SK-N-SH (cell line): Measurements from ENCODE around the gene ADGRG2. TPM values are rescaled to one million over a fixed set of nuclear protein-coding genes. Genes with fewer than 3 reads are reported as not detected.

Experiments
- CTCF ChIA-PET: fragments of 300-600, 350-600 bp; formaldehyde crosslinking; extraction: SDS; loops from one replicate; lab custom pipeline; 2021; lab: Yijun Ruan, JAX
- POLR2A ChIA-PET: fragments of 350-600 bp; sonication (Branson Sonifier 250); formaldehyde crosslinking; extraction: SDS; loops from one replicate; lab custom pipeline; 2020; ENCODE audit warnings: antibody characterized with exemption, inconsistent platforms; lab: Yijun Ruan, JAX
- DNase-seq: peaks from one replicate; pipeline ENCODE4 v3.0.0; 2012
- H2AFZ ChIP-seq: fragments of 200-600 bp; sonication (generic); 2 replicates; pipeline ENCODE4 v1.8.1; 2016; ENCODE audit warnings: antibody characterized with exemption, mild to moderate bottlenecking, low read depth
- H3F3A ChIP-seq: fragments of 200-600 bp; sonication (generic); replicated peaks from 2 replicates; pipeline ENCODE3; 2016; ENCODE audit warnings: antibody characterized with exemption, mild to moderate bottlenecking; ENCODE audit not compliant: insufficient read depth
- H3K27ac ChIP-seq, 2 experiments: fragments of 200-500 bp in 1 of 2; fragments of 200-600 bp in 1 of 2; sonication (Bioruptor generic) in 1 of 2; sonication (generic), shearing (Covaris generic) in 1 of 2; 2 replicates each; pipeline versions ENCODE4 v1.5.1 to v1.6.1; 2014 to 2016; ENCODE audit warnings: low read depth in 2 of 2, inconsistent platforms in 1 of 2, low read length in 1 of 2, mild to moderate bottlenecking in 1 of 2, mixed read lengths in 1 of 2
- H3K27me3 ChIP-seq: fragments of 200-600 bp; sonication (generic), shearing (Covaris generic); 2 replicates; pipeline ENCODE4 v1.6.1; 2016; ENCODE audit warnings: mixed run types; ENCODE audit not compliant: insufficient read depth
- H3K36me3 ChIP-seq, 2 experiments: fragments of 200-500 bp in 1 of 2; fragments of 200-600 bp in 1 of 2; sonication (Bioruptor generic) in 1 of 2; sonication (generic) in 1 of 2; replicated peaks in 1 of 2; 2 replicates each; pipeline versions ENCODE3 to v1.5.1; 2014 to 2016; ENCODE audit warnings: low read length in 1 of 2, mild to moderate bottlenecking in 1 of 2; ENCODE audit not compliant: insufficient read depth in 2 of 2, control insufficient read depth in 1 of 2
- H3K4me1 ChIP-seq, 2 experiments: fragments of 200-500 bp in 1 of 2; fragments of 200-600 bp in 1 of 2; sonication (Bioruptor generic) in 1 of 2; sonication (generic), shearing (Covaris generic) in 1 of 2; 2 replicates each; pipeline versions ENCODE4 v1.5.1 to v1.6.1; 2014 to 2016; ENCODE audit warnings: low read depth in 1 of 2, low read length in 1 of 2, mixed run types in 1 of 2; ENCODE audit not compliant: insufficient read depth in 2 of 2, control insufficient read depth in 1 of 2
- H3K4me2 ChIP-seq: fragments of 200-600 bp; sonication (generic), shearing (Covaris generic); 2 replicates; pipeline ENCODE4 v1.6.1; 2017; ENCODE audit warnings: mixed run types
- H3K4me3 ChIP-seq, 2 experiments: fragments of 200-500 bp in 1 of 2; fragments of 200-600 bp in 1 of 2; sonication (Bioruptor generic) in 1 of 2; sonication (generic), shearing (Covaris generic) in 1 of 2; 2 replicates each; pipeline versions ENCODE4 v1.5.1 to v1.8.1; 2014 to 2016; ENCODE audit warnings: low read depth in 2 of 2, inconsistent platforms in 1 of 2, low read length in 1 of 2, mild to moderate bottlenecking in 1 of 2, mixed read lengths in 1 of 2, moderate library complexity in 1 of 2
- H3K79me2 ChIP-seq: fragments of 200-600 bp; sonication (generic); 2 replicates; pipeline ENCODE4 v1.8.1; 2017; ENCODE audit warnings: mild to moderate bottlenecking; ENCODE audit not compliant: insufficient read depth
- H3K9ac ChIP-seq: fragments of 200-600 bp; sonication (generic); 2 replicates; pipeline ENCODE4 v1.6.1; 2017; ENCODE audit warnings: mixed run types
- H3K9me2 ChIP-seq: fragments of 200-600 bp; sonication (generic); 2 replicates; pipeline ENCODE4 v1.6.1; 2017; ENCODE audit warnings: mixed run types
- H3K9me3 ChIP-seq: fragments of 200-600 bp; sonication (generic); 2 replicates; pipeline ENCODE4 v1.6.1; 2017; ENCODE audit warnings: mixed run types, mild to moderate bottlenecking, moderate library complexity
- H4K20me1 ChIP-seq: fragments of 200-600 bp; sonication (generic); 2 replicates; pipeline ENCODE4 v1.6.1; 2017; ENCODE audit warnings: mild to moderate bottlenecking, mixed run types; ENCODE audit not compliant: insufficient read depth
- EZH2phosphoT487 ChIP-seq: fragments of 200-600 bp; sonication (generic); IDR thresholded peaks from 2 replicates; pipeline ENCODE4 v1.6.1; 2017; ENCODE audit warnings: low read depth, mixed run types, mild to moderate bottlenecking, antibody characterized with exemption, moderate library complexity, borderline replicate concordance
- MEF2A ChIP-seq: IDR thresholded peaks from 2 replicates; pipeline ENCODE4 v1.4.0; 2012; ENCODE audit warnings: low read depth, borderline replicate concordance
- MXI1 ChIP-seq: IDR thresholded peaks from 2 replicates; pipeline ENCODE4 v1.6.1; 2012; ENCODE audit warnings: mild to moderate bottlenecking, low read depth, low read length, improper control_type of control experiment
- NRF1 ChIP-seq: IDR thresholded peaks from 2 replicates; pipeline ENCODE4 v1.6.1; 2012; ENCODE audit warnings: low read depth, mild to moderate bottlenecking, low read length
- RAD21 ChIP-seq: IDR thresholded peaks from 2 replicates; pipeline ENCODE4 v1.6.1; 2012; ENCODE audit warnings: mild to moderate bottlenecking, low read length
- RCOR1 ChIP-seq: fragments of 150-350 bp; IDR thresholded peaks from 2 replicates; pipeline ENCODE4 v1.6.1; 2017; ENCODE audit warnings: antibody characterized with exemption, low read length
- REST ChIP-seq: IDR thresholded peaks from 2 replicates; pipeline ENCODE4 v1.6.1; 2012; ENCODE audit warnings: mild to moderate bottlenecking, low read depth, low read length, moderate library complexity
- RFX5 ChIP-seq: IDR thresholded peaks from 2 replicates; pipeline ENCODE4 v1.6.1; 2012; ENCODE audit warnings: mild to moderate bottlenecking, improper control_type of control experiment, low read length
- TAF1 ChIP-seq: IDR thresholded peaks from 2 replicates; pipeline ENCODE4 v1.6.1; 2012; ENCODE audit warnings: low read depth, mild to moderate bottlenecking, low read length, moderate library complexity, borderline replicate concordance
- TCF12 ChIP-seq: IDR thresholded peaks from 2 replicates; pipeline ENCODE4 v1.4.0; 2012
- YY1 ChIP-seq: IDR thresholded peaks from 2 replicates; pipeline ENCODE4 v1.4.0; 2012; ENCODE audit warnings: low read depth, mild to moderate bottlenecking
- WGBS: methylation state at CpG from one replicate; pipeline ENCODE4 v1.1.6; 2017; ENCODE audit warnings: low lambda C conversion rate; 5-methylcytosine and 5-hydroxymethylcytosine counted together
- polyA plus RNA-seq, 3 experiments: library from polyadenylated mRNA; depleted of rRNA; stranded (reverse); fragments of >200 nt; gene quantifications; 2 replicates each; pipeline ENCODE4 v1.2.3, GENCODE V29; 2012
- TF ChIP-seq, protein P1 (sequence below): fragments of 150-350 bp; IDR thresholded peaks from 2 replicates; pipeline ENCODE4 v1.6.1; 2017; ENCODE audit warnings: antibody characterized with exemption, low read length, low read depth, borderline replicate concordance

The ADGRG2 gene
- polyA plus RNA-seq, 1 of the 3 experiments (the other 2 are of a cell fraction) = 0.08 TPM

- no peaks in the 10 kb centered on the region for H4K20me1 ChIP-seq
- H3K9ac ChIP-seq = no peak overlapping the region
- POLR2A ChIA-PET = no interaction called here
- H3K4me3 ChIP-seq = no peak overlapping the region
- H3K27me3 ChIP-seq = no peaks in the 10 kb centered on the region; the same call in 1 of the 2 replicates
- no peaks in the 10 kb centered on the region for H3K9me2 ChIP-seq
- CTCF ChIA-PET = no interaction called here
- 31% methylated on average over 6 of the region's 6 CpGs for WGBS
- H3K36me3 ChIP-seq = no peaks in the 10 kb centered on the region
- H3K9me3 ChIP-seq = no peaks in the 10 kb centered on the region
- H3F3A ChIP-seq = no peaks in the 10 kb centered on the region
- H3K4me2 ChIP-seq = no peak overlapping the region
- no peaks in the 10 kb centered on the region for H3K79me2 ChIP-seq
- H3K27ac ChIP-seq = no peak overlapping the region
- no peak for DNase-seq
- H3K4me1 ChIP-seq = no peaks in the 10 kb centered on the region; a peak in 1 of 4 replicates
- H2AFZ ChIP-seq = no peak overlapping the region
- TF ChIP-seq RAD21 (no peak), REST (no peak), TCF12 (no peak), RCOR1 (no peak), MEF2A (no peak), MXI1 (no peak), NRF1 (no peak), RFX5 (no peak), YY1 (no peak), EZH2phosphoT487 (no peak)
- TF ChIP-seq, all 33 proteins: peak for 0
These were observed 15.2 kb downstream of the ADGRG2 start for GRCh38 chrX:19107035-19107434.

GRCh38 chrX:19100586-19100985 lies 21.7 kb downstream of the ADGRG2 start:
- 48% methylated on average over 9 of the region's 9 CpGs for WGBS
- H3K9ac ChIP-seq = no peak overlapping the region

More at GRCh38 chrX:19100586-19100985, 21.7 kb downstream of the ADGRG2 start:
- POLR2A ChIA-PET = no interaction called here
- no peaks in the 10 kb centered on the region for H3K36me3 ChIP-seq
- H3K4me3 ChIP-seq = no peak overlapping the region
- CTCF ChIA-PET = interaction anchor here (0.6 kb wide), 1 partner anchor 1240 kb away, joined by 4 read pairs; no protein-coding TSS in a partner anchor
- no peaks in the 10 kb centered on the region for H3K79me2 ChIP-seq
- no peak overlapping the region for H2AFZ ChIP-seq
- no peak for TF ChIP-seq EZH2phosphoT487
- no peak for TF ChIP-seq NRF1
- TF ChIP-seq TAF1 = no peak
- TF ChIP-seq, protein P1, sequence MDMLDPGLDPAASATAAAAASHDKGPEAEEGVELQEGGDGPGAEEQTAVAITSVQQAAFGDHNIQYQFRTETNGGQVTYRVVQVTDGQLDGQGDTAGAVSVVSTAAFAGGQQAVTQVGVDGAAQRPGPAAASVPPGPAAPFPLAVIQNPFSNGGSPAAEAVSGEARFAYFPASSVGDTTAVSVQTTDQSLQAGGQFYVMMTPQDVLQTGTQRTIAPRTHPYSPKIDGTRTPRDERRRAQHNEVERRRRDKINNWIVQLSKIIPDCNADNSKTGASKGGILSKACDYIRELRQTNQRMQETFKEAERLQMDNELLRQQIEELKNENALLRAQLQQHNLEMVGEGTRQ = no peak
- H3K27ac ChIP-seq = no peak overlapping the region
- no peak for DNase-seq
- H3K4me2 ChIP-seq = no peak overlapping the region
- no peaks in the 10 kb centered on the region for H3K9me2 ChIP-seq
- no peaks in the 10 kb centered on the region; the same call in 1 of the 2 replicates for H3K27me3 ChIP-seq
- no peaks in the 10 kb centered on the region for H4K20me1 ChIP-seq
- no peaks in the 10 kb centered on the region for H3F3A ChIP-seq
- no peaks in the 10 kb centered on the region for H3K4me1 ChIP-seq
- H3K9me3 ChIP-seq = no peaks in the 10 kb centered on the region
